Stimulated activated CD4-positive, alpha-beta T cell treated with anti-CD3 and anti-CD28 coated beads, Interleukin-4, amount 100 ng/mL, for 1 hour (primary cell): ENCODE results near the gene SLC15A3.

Experiments
- DNase-seq: peaks from one replicate; pipeline ENCODE4 v3.0.0-alpha.2; 2020

SLC15A3 gene

GRCh38 chr11:60927061-60927592 is 24.8 kb downstream of the SLC15A3 start:
- no peak for DNase-seq

- DNase-seq: no peak
Measured at GRCh38 chr11:60926500-60926899, 25.5 kb downstream of the SLC15A3 start.

- DNase-seq: no peak
Measured at GRCh38 chr11:60925868-60926267, 26.1 kb downstream of the SLC15A3 start.

- DNase-seq: no peak
Measured at GRCh38 chr11:60924906-60925853, 26.8 kb downstream of the SLC15A3 start.

DNA sequence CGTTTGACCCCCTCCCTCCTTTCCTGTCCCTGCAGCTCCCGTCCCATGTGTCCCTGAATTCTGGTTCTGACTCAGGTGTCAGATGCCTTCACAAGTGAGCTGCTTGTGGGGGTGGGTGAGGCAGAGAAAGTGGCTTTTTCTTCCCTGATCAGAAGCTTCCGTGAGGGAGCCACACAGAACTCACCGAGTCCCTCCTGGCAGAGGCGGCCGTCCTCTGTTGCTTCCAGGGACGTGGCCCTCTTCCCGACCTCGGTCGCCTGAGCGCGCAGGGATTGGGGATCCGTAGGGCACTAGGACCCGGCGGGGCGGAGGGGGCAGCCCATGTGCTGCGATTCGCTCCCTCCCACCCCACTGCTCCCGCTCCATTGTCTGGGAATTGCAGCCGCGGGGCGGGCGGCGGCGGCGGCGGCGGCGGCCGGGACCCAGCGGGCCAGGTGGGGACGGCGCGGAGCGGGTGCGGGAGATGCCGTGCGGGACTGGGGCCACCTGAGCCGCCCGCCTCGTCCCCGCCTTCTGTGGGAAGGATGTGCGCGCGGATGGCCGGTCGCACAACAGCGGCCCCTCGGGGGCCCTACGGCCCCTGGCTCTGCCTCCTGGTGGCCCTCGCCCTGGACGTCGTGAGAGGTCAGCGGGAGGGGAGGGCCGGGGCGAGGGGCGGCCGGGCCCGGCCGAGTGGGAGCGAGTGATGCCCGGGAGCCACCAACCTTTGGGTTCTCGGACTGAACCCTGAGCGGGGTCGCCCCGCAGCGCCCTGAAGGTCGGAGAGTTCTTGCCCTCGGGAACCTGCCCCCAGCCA is 27.7 kb downstream of the SLC15A3 start, which contains the start of gene TMEM132A:
TMEM132A (plus strand) TSS at position 351 of the 796 bp plus-strand sequence; CDS start at position 525, 174 bp downstream.
- peak; percentile 30 for DNase-seq

DNA sequence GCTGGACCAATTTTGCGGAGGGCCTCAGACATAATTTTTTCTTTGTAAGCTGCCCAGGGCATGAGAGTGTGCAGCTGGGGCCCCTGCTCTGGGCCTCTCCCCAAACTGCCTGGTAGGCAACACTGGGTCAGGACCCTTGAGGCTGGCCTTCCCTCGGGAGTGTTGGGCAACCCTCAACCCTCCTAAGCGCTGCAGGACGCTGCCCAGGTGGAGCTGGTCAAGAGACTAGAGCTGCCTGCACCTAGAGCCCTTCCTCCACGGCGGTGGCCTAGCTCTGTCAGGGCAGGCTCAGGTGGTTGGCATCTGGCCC is 28.2 kb downstream of the SLC15A3 start:
- no peak for DNase-seq

DNA sequence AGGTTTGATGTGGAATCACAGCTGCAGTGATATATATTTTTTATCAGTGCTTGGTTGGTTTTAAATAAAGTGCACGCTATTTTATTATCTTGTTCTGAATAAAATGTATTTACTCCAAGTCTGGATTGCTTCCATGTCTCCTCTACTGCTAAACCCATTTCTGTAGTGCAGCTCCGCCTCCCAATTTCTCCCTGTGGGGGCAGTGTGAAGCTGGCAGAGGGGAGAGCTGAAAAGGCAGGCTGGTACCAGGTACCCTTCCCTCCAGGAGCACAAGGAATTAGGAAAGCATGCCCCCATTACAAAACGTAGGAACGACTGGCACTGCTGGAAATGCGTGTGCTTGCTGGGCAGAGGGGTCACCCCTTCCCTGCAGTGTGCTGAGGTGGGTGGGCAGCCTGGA is 28.6 kb downstream of the SLC15A3 start:
- DNase-seq: no peak

GRCh38 chr11:60922906-60923305 is 29.1 kb downstream of the SLC15A3 start:
- no peak for DNase-seq

DNA sequence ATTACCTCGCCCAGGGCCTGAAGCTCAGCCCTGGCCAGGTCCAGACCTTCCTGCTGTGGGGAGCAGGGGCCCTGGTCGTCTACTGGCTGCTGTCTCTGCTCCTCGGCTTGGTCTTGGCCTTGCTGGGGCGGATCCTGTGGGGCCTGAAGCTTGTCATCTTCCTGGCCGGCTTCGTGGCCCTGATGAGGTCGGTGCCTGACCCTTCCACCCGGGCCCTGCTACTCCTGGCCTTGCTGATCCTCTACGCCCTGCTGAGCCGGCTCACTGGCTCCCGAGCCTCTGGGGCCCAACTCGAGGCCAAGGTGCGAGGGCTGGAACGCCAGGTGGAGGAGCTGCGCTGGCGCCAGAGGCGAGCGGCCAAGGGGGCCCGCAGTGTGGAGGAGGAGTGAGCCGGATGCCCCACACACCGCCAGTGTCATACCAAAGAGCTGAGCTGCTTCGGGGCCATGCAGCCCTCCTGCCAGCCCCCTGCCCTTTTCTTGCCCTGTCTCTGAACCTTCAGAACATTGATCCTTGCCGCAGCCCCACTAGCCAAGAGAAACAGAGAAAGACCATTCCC is 30.1 kb downstream of the SLC15A3 start:
- no peak for DNase-seq

- no peak for DNase-seq
Measured at GRCh38 chr11:60921259-60921658, 30.7 kb downstream of the SLC15A3 start.

- no peak for DNase-seq
Measured at GRCh38 chr11:60919956-60920355, 32.0 kb downstream of the SLC15A3 start.

GRCh38 chr11:60919320-60919719 is 32.7 kb downstream of the SLC15A3 start:
- no peak for DNase-seq

DNA sequence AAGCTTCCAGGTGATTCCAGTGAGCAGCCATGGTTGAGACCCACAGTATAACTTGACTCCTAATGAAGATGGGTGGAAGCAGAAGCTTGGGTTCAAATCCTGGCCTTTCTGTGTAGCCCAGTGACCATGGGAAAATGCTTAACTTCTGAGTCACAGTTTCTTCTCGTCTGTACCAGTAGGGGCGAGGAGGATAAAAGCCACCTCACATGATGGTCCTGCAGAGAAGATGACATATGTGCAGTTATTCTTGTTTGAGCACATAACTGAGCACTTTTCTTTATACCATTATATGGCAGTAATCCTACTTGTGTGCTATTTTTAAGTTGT is 33.1 kb downstream of the SLC15A3 start:
- no peak for DNase-seq

GRCh38 chr11:60918251-60918938 is 33.6 kb downstream of the SLC15A3 start:
- no peak for DNase-seq

DNA sequence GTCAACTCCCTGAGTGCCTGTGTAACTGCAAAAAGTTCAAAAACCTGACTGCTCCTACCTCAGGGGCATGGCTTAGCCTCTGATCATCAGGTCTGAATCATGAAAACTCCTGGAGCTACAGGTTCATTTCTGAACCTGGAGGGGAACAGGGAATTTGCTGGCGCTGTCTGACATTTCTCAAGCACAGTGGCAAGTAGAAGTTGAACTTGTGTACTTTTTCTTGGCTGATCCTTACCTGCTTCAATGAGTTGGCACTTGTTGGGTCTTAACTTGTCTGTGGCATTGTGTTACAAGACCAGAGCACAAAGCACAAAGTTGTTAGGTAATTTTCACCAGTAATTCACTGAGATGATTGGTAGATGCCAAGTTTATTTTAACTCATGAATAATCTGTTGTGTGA is 34.7 kb downstream of the SLC15A3 start:
- no peak for DNase-seq

- no peak for DNase-seq
Measured at GRCh38 chr11:60916669-60917206, 35.2 kb downstream of the SLC15A3 start.

DNA sequence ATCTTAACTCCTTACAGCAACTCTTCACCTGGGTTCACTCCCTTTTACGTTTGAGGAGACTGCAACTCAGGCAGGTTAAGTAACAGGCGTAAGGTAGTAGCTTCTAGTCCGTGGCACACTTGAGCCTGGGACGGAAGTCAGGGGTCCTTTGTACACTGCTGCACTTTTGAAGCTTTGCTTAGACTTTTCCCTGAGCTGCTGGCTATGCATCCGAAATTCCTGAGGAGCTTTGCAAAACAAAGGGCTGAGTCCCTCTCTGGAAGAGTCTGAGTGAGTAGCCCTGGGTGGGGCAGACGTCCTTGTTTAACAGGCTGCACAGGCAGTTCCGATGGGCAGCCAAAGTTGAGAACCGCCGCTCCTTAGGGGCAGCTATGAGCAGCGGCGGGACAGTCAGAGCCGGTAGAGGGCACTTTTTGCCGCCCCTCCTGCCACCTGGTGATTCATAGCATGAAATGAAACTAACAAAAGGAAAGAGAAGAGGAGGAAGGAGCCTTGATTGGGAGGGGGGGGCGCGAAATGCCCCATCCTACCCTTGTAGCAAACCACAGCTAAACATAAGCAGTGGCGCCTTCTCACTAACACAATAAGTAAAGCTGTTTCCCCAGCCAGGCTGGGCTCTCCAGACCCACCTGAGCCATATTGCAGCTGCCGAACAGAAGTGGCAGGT is 36.6 kb downstream of the SLC15A3 start:
- peak; percentile 70 for DNase-seq

GRCh38 chr11:60914633-60915247 is 37.2 kb downstream of the SLC15A3 start:
- DNase-seq: no peak

- DNase-seq: peak; percentile 86
Measured at GRCh38 chr11:60913793-60914632, 38.0 kb downstream of the SLC15A3 start, which contains the start of gene TMEM109. Gene TMEM109 (plus strand): TSS chr11:60914158. CDS start chr11:60919694, 5,536 bp downstream.

- no peak for DNase-seq
Measured at GRCh38 chr11:60912851-60913528, 39.0 kb downstream of the SLC15A3 start.
